ENCODE results near the gene CD63. TPM values are rescaled to one million over a fixed set of nuclear protein-coding genes. Genes with fewer than 3 reads are reported as not detected.

CD63 gene
- total and polyA plus RNA-seq, 8 donors, result 71.2 to 1,329 (median 464) TPM

DNA sequence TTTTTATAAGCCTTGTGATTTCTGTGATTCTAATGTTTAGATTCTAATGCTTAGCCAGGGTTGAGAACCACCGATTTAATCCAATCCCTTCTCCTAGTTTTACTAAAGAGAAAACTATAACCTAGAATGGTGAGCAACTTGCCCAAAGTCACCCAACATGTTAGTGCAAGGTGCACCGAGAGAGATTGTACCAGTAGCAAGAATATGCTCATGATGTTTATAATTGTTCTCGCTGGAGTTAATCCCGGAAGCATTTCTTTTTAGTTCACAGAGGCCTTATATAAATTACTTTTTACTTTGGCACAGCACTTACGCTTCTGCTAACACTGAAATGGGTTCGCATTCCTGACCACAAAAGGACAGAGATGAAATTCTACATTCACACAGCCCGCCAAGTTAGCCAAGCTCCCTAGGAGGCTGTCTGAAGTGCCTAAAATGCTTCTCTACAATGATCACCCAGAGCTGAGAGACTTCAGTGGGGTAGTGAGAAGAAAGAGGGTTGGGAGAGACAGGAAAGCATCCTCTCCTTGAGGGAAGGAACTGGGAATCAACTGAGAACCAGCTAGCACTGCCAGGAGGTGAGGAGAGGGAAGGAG lies 13.5 kb downstream of the CD63 start:
- H3K36me3 ChIP-seq, result peaks cover 0 to 11% (median 0%) of the 10 kb centered on the region in 4 donors
- DNase-seq, result peak in 1 of 2 donors; percentile 38
- peaks cover 47 to 65% (median 57%) of the 10 kb centered on the region in 4 donors for H3K4me1 ChIP-seq
- intact Hi-C loops (cut with DNase I; ENCODE audit: low total_unique reads), result no loop called here
- 49 to 60% (median 54%) methylated on average over 7 of the region's 7 CpGs for WGBS, 5 donors
- TF ChIP-seq, protein P1, sequence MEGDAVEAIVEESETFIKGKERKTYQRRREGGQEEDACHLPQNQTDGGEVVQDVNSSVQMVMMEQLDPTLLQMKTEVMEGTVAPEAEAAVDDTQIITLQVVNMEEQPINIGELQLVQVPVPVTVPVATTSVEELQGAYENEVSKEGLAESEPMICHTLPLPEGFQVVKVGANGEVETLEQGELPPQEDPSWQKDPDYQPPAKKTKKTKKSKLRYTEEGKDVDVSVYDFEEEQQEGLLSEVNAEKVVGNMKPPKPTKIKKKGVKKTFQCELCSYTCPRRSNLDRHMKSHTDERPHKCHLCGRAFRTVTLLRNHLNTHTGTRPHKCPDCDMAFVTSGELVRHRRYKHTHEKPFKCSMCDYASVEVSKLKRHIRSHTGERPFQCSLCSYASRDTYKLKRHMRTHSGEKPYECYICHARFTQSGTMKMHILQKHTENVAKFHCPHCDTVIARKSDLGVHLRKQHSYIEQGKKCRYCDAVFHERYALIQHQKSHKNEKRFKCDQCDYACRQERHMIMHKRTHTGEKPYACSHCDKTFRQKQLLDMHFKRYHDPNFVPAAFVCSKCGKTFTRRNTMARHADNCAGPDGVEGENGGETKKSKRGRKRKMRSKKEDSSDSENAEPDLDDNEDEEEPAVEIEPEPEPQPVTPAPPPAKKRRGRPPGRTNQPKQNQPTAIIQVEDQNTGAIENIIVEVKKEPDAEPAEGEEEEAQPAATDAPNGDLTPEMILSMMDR (IDR thresholded peaks at IDR 0.05), result no peak
- TF ChIP-seq POLR2A (IDR thresholded peaks at IDR 0.05) (no peak), POLR2AphosphoS5 (IDR thresholded peaks at IDR 0.05) (peak in 2 of 3 donors; percentile 13 to 48), EP300 (IDR thresholded peaks at IDR 0.05) (no peak)
- no peaks in the 10 kb centered on the region for H3K27me3 ChIP-seq
- H3K9me3 ChIP-seq, result no peaks in the 10 kb centered on the region
- H3K27ac ChIP-seq, result peak overlapping the region; percentile 89 to 100 (median 98)
- H3K4me3 ChIP-seq, result peak overlapping the region; percentile 56 to 82 (median 64)

DNA sequence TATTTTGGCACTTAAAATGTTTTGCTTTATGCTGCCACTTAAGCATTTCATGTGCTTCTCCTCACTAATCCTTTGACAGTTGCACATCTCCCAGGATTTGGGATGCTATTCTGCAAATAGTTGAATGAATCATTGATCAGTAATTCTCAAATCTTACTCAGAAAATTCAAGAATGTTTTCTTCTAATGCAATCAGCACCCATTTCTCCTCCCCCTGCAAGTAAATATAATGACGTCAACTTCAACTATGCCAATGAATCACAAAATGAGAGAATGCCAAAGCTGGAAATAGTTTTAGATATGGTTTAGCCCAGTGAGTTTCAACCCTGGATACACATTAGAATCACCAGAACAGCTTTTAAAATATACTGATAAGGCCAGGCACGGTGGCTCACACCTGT lies 15.1 kb downstream of the CD63 start:
- Histone ChIP-seq H3K27ac (peak overlapping the region in 3 of 5 donors; percentile 53 to 89 (median 68)), H3K36me3 (no peaks in the 10 kb centered on the region), H3K4me3 (no peak overlapping the region), H3K4me1 (peaks cover 40 to 63% (median 47%) of the 10 kb centered on the region in 4 donors), H3K9me3 (no peaks in the 10 kb centered on the region), H3K27me3 (peaks cover 0 to 9% (median 0%) of the 10 kb centered on the region in 3 donors)
- DNase-seq, result no peak
- 26 to 47% (median 42%) methylated on average over 2 of the region's 2 CpGs for WGBS, 5 donors
- TF ChIP-seq, protein P1 (IDR thresholded peaks at IDR 0.05), result no peak
- TF ChIP-seq EP300 (IDR thresholded peaks at IDR 0.05) (no peak), POLR2AphosphoS5 (IDR thresholded peaks at IDR 0.05) (peak in 1 of 3 donors; percentile 37)
- intact Hi-C loops (cut with DNase I; ENCODE audit: low total_unique reads), result no loop called here

DNA sequence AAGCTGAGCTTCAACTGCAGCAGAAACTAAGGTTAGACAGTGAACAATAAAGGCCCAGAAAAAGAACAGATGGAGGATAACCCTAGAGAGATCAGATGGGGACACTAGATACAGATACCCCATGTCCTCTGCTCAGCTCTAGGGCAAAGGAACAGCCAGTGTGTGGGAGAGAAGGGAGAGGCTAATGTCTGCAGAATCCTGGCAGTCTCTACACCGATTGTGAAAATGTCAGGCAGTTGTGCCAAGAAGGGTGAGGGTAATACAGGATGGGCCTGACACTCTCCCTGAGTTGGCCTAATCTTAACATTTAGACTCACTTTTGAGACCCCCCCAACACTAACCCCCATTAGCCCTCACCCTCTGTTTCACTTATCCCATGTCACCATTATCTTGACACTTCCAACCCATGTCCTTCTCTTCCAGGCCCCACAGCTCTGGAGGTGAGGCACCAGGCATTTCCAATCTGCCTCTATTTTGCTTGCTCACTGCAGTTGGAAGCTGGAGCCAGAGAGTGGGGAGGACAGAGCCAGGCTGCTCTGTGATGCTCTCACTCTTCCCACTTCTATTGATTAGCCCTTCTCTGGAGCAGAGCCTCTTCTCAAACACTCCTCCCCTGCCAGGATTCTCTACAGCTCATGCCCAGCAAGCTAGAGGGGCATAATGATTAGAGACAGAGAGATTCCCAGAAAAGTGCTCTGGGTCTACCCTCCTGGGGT lies 16.0 kb downstream of the CD63 start:
- H3K9me3 ChIP-seq, result no peaks in the 10 kb centered on the region
- TF ChIP-seq, protein P1 (IDR thresholded peaks at IDR 0.05), result no peak
- no peak for DNase-seq
- H3K27ac ChIP-seq, result peak overlapping the region in 4 of 5 donors; percentile 32 to 89 (median 60)
- H3K27me3 ChIP-seq, result peaks cover 0 to 18% (median 0%) of the 10 kb centered on the region in 3 donors
- no peak overlapping the region for H3K4me3 ChIP-seq
- intact Hi-C loops (cut with DNase I; ENCODE audit: low total_unique reads), result no loop called here
- no peaks in the 10 kb centered on the region for H3K36me3 ChIP-seq
- 30 to 73% (median 32%) methylated on average over 1 of the region's 1 CpG for WGBS, 5 donors
- H3K4me1 ChIP-seq, result peaks cover 40 to 63% (median 47%) of the 10 kb centered on the region in 4 donors

DNA sequence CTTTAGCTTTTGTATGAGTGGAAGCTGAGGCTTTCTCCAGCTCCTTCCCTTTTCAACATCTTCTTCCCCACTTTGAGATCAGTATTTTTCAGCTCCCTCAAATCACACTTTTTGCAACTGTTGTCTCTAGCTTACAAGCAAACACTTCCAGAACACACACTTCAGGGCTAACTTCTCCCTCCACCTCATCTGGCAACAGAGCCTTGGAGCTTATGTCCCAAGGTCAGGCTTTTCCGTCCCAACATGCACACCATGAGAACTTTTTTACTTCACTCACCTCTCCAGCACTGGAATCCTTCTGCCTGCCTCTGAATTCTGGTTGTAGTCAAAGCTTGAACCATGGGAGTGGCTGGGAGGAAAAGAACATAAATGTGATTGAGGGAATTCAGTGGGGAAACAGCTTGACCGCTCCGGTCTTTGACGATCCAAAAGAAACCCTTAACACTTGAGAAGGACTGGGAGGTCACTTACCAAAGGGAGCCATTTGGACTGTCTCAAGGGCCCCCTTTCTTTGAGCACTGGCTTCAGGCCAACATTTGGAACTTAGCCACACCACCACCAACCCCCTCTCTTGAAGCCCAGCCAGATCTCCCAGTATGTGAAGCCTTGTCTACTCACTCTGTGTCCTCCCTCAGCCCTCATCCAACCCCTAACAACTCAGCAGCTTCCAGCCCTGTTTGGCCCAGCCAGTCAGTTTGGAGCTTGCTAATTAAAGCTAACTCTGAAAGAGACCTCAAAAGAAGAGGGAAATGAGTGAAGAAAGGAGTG lies 16.8 kb downstream of the CD63 start:
- intact Hi-C loops (cut with DNase I; ENCODE audit: low total_unique reads), result no loop called here
- WGBS, 5 donors, result 60 to 84% (median 80%) methylated on average over 4 of the region's 4 CpGs

More for the DNA sequence above, 16.8 kb downstream of the CD63 start:
- DNase-seq, result peak in 1 of 2 donors; percentile 67
- Histone ChIP-seq H3K4me1 (peaks cover 36 to 61% (median 47%) of the 10 kb centered on the region in 4 donors), H3K4me3 (no peak overlapping the region), H3K27me3 (peaks cover 0 to 26% (median 0%) of the 10 kb centered on the region in 3 donors), H3K9me3 (no peaks in the 10 kb centered on the region), H3K27ac (peak overlapping the region in 4 of 5 donors; percentile 32 to 89 (median 60)), H3K36me3 (no peaks in the 10 kb centered on the region)
- no peak for TF ChIP-seq EP300 (IDR thresholded peaks at IDR 0.05)
- TF ChIP-seq POLR2A (IDR thresholded peaks at IDR 0.05), result no peak
- no peak for TF ChIP-seq POLR2AphosphoS5 (IDR thresholded peaks at IDR 0.05)
- TF ChIP-seq, protein P1 (IDR thresholded peaks at IDR 0.05), result no peak

All from stomach (tissue), 9 donors.